ENCODE measurements around the gene CDC42EP5. TPM values are rescaled to one million over a fixed set of nuclear protein-coding genes. Genes with fewer than 3 reads are reported as not detected.
"Not testable (repeated sequence)": the region's sequence is repeated elsewhere in the genome, so short reads cannot be mapped to it uniquely, and the experiment has no call there.

CDC42EP5 gene, protein sequence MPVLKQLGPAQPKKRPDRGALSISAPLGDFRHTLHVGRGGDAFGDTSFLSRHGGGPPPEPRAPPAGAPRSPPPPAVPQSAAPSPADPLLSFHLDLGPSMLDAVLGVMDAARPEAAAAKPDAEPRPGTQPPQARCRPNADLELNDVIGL
- polyA plus RNA-seq (ENCODE audit: insufficient read length in 4 of 4): 10 to 100 TPM; 25.1 to 49.9 (median 30.2) TPM

- DNase-seq (ENCODE audit: low read depth in 4 of 4, low spot score in 3 of 4): peak in 2 of 4 donors; percentile 74 to 82
Observed at GRCh38 chr19:54473071-54473891, at the start of gene CDC42EP5. CDC42EP5 (minus strand) TSS chr19:54473296; CDS start chr19:54465547, 7,749 bp downstream.

GRCh38 chr19:54521860-54522513 lies 48.9 kb upstream of the CDC42EP5 start:
- DNase-seq (ENCODE audit: low read depth in 4 of 4, low spot score in 3 of 4): no peak

GRCh38 chr19:54521022-54521859 lies 48.1 kb upstream of the CDC42EP5 start:
- DNase-seq (ENCODE audit: low read depth in 4 of 4, low spot score in 3 of 4): no peak

- DNase-seq (ENCODE audit: low read depth in 4 of 4, low spot score in 3 of 4): no peak
Observed at GRCh38 chr19:54518844-54519243, 45.7 kb upstream of the CDC42EP5 start.

- peak; percentile 56 to 77 (median 62) for DNase-seq (ENCODE audit: low read depth in 4 of 4, low spot score in 3 of 4)
Observed at GRCh38 chr19:54517483-54517882, 44.4 kb upstream of the CDC42EP5 start.

DNA sequence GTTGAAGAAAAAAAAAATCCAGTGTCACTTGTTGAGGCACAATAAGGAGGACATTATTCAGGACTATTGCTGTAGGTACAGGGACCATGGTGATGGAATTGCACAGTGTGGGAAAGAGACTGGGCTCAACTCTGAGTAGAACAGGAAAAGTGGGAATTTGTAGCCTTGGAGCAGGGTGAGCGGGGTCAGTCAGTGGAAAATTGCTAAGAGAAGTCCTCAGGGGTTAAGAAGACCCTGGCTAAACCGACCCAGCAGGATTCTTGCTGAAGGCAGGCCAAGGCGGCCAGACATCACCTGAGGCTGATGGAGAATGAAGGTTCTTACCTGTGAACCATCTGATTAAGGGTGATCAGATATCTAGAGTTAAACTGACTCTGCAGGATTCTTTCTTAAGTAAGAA lies 42.1 kb upstream of the CDC42EP5 start:
- DNase-seq (ENCODE audit: low read depth in 4 of 4, low spot score in 3 of 4): no peak

GRCh38 chr19:54509200-54509940 lies 36.3 kb upstream of the CDC42EP5 start:
- DNase-seq (ENCODE audit: low read depth in 4 of 4, low spot score in 3 of 4): not testable (repeated sequence)

- DNase-seq (ENCODE audit: low read depth in 4 of 4, low spot score in 3 of 4): not testable (repeated sequence)
Observed at GRCh38 chr19:54508487-54508886, 35.4 kb upstream of the CDC42EP5 start.

DNA sequence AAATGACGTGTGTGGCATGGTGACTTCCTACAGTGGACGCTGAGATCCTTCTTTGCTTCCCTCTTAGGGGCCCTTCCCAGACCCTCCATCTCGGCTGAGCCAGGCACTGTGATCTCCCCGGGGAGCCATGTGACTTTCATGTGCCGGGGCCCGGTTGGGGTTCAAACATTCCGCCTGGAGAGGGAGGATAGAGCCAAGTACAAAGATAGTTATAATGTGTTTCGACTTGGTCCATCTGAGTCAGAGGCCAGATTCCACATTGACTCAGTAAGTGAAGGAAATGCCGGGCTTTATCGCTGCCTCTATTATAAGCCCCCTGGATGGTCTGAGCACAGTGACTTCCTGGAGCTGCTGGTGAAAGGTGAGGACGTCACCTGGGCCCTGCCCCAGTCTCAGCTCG lies 34.7 kb upstream of the CDC42EP5 start:
- no peak for DNase-seq (ENCODE audit: low read depth in 4 of 4, low spot score in 3 of 4)

- not testable (repeated sequence) for DNase-seq (ENCODE audit: low read depth in 4 of 4, low spot score in 3 of 4)
Observed at GRCh38 chr19:54507038-54507717, 34.1 kb upstream of the CDC42EP5 start.

- DNase-seq (ENCODE audit: low read depth in 4 of 4, low spot score in 3 of 4): no peak
Observed at GRCh38 chr19:54506079-54506478, 33.0 kb upstream of the CDC42EP5 start.

GRCh38 chr19:54505542-54505941 lies 32.4 kb upstream of the CDC42EP5 start:
- not testable (repeated sequence) for DNase-seq (ENCODE audit: low read depth in 4 of 4, low spot score in 3 of 4)

DNA sequence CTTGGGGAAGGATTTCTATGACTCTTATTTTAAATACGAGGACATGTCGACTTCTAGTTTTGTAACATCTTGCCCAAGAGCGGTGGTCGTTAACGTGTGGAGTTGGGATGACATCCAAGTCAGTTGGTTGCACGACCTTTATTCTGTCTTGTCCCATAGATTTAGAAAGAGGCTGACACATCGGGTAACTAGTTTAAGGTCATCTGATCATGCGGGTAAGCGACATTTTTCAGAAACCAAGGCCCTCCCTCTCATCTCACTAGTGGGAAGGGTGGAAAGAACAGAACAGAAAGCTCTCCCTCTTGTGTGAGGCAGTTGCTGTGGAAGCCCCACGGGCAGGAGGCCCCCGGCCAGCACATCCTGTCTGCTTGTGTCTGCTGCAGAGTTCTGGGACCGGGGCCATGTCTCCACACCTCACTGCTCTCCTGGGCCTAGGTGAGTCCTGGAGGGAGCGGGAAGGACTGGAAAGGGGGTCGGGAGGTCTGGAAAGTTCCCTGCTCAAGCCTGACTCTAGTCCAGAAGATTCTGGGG lies 29.5 kb upstream of the CDC42EP5 start, which contains the start of gene LAIR2:
Gene LAIR2, plus strand, starts transcription at position 314 of the 531 bp plus-strand sequence. Its CDS starts 88 bp downstream, at position 402.
- no peak for DNase-seq (ENCODE audit: low read depth in 4 of 4, low spot score in 3 of 4)

- DNase-seq (ENCODE audit: low read depth in 4 of 4, low spot score in 3 of 4): not testable (repeated sequence)
Observed at GRCh38 chr19:54498451-54498772, 25.3 kb upstream of the CDC42EP5 start.

DNA sequence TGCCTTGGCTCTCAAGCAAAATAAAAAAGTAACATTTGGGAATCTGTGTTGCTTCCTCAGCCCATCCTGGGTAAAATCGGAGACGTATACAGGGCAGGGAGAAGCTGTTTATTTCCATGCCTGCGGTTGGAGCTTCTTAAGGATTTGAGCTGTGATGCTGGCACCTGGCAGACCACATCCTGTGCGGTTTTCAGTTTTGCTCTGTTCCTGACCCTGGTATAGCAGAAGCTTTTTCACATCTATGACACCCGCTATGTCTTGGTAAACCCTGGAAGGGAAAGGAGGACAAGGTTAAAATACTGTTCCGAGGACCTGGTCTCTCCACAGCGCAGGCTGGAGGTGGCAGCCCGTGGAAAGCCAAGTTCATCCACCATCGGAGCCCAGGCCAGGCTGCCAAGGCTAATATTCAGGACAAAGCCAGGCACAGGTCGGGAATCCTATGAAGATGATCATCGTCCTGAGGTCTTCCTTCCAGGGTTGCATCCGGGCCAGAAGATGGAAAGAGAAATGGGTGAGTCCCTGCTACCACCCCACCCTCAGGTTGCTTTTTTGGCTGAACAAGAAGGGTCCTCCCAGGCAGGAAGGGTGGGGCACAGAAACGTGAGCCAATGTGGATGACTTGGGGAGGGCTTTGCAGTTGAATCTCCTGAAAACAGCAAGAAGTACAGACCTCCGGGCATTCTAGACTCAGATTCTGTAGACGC lies 24.8 kb upstream of the CDC42EP5 start:
- DNase-seq (ENCODE audit: low read depth in 4 of 4, low spot score in 3 of 4): not testable (repeated sequence)

DNA sequence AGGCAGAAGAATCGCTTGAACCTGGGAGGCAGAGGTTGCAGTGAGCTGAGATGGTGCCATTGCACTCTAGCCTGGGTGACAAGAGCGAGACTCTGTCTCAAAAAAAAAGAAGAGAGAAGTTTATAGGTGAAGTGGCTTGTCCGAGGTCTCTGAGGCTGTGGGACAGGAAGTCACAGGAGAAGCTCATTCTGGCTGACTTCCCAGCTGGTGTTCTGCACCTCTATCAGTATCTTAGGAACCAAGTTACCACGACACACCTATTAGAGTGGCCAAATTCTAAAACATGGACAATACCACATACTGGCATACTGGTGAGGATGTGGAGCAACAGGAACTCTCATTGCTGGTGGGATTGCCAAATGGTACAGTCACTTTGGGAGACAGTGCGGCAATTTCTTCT lies 22.2 kb upstream of the CDC42EP5 start:
- DNase-seq (ENCODE audit: low read depth in 4 of 4, low spot score in 3 of 4): not testable (repeated sequence)

GRCh38 chr19:54493967-54494585 lies 21.0 kb upstream of the CDC42EP5 start:
- no peak for DNase-seq (ENCODE audit: low read depth in 4 of 4, low spot score in 3 of 4)

DNA sequence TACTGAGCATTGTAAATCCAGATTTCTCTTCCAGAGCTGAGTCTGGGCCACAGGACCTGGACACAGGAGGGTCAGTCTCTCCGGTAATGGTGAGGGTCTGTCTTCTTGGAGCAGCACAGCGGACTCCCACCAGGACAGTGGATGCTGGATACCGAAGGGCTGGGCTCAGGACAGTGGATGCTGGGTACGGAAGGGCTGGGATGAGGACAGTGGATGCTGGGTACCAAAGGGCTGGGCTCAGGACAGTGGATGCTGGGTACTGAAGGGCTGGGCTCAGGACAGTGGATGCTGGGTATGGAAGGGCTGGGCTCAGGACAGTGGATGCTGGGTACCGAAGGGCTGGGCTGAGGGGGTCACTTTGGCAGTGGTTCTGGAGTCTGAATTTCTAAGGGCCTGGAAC lies 20.0 kb upstream of the CDC42EP5 start:
- DNase-seq (ENCODE audit: low read depth in 4 of 4, low spot score in 3 of 4): not testable (repeated sequence)
